Measurements from ENCODE around the gene ABCG2. TPM values are rescaled to one million over a fixed set of nuclear protein-coding genes. Genes with fewer than 3 reads are reported as not detected.

The ABCG2 gene
- total and polyA plus RNA-seq, 2 of the 4 experiments (the other 2 are of a cell fraction): 0.50 to 1.1 TPM

DNA sequence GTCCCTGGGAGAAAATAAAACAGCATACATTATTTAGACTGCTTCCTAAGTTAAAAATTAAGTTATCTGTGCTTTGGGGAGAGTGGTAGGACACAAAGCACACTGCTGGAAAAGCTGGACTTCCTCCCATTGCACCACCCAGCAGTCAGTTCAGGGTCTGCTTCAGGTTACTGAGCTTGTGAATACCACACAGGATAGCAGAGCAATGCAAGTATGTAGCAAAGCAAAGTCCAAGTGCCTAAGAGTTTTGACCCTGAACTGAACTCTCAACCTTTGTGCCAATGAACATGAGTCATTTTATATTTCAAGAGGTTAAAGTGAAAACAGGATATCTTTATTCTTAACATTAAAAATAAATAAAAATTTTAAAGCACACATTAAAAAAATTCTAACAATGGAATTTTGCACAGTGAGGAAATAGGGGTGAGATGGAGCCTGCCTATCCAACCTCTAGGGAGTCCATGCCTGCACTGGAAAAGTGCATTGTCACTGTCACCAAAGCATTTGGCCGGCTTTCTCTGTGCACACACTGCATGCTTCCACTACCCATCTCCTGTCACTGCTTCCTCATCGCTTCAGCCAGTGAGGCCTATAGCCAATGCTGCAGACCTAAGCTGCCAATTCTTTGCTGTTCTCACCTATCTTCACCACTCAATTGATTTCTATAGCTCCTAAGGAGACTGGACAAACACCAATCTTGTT, 50.9 kb downstream of the ABCG2 start:
- DNase-seq: peak; percentile 9
- in situ Hi-C loops (cut with MboI; ENCODE audit: low sequenced_read_pairs): no loop called here
- H3K4me2 ChIP-seq (ENCODE audit: low read depth, low read length): no peak overlapping the region
- H2BK20ac ChIP-seq (ENCODE audit: low read depth, low read length): peak overlapping the region; percentile 82; the same call in 1 of the 2 replicates
- no peak overlapping the region for H2AFZ ChIP-seq (replicated peaks; ENCODE audit: low read length, poor library complexity)
- H3K27ac ChIP-seq (ENCODE audit: insufficient read depth, low read length): no peak overlapping the region
- H3K9me1 ChIP-seq (ENCODE audit: insufficient read depth, low read length): peaks cover 8% of the 10 kb centered on the region
- ChIA-PET CTCF (no interaction called here), POLR2A (ENCODE audit: unreplicated experiment) (no interaction called here)
- H4K5ac ChIP-seq (ENCODE audit: low read depth, low read length): peak overlapping the region; percentile 4; the same call in 1 of the 2 replicates
- H3K18ac ChIP-seq (ENCODE audit: low read depth, low read length): peak overlapping the region; percentile 27; the same call in 1 of the 2 replicates
- no peak overlapping the region for H3K56ac ChIP-seq (ENCODE audit: extremely low read depth, insufficient read depth, low read length)
- H3K4ac ChIP-seq (ENCODE audit: low read depth, low read length): peak overlapping the region; percentile 62
- H3K23ac ChIP-seq (ENCODE audit: low read depth, low read length): peak overlapping the region; percentile 68
- peaks cover 11% of the 10 kb centered on the region for H3K4me1 ChIP-seq (ENCODE audit: control insufficient read depth, insufficient read depth, low read length)
- H3K79me1 ChIP-seq (ENCODE audit: low read depth in 1 of 2, low read length in 2 of 2): no peaks in the 10 kb centered on the region
- no peaks in the 10 kb centered on the region for H3K9me3 ChIP-seq (ENCODE audit: control insufficient read depth, insufficient read depth, low read length)
- intact Hi-C loops (cut with micrococcal nuclease): no loop called here
- H2AK5ac ChIP-seq (ENCODE audit: low read depth, low read length): peak overlapping the region; percentile 86
- H4K8ac ChIP-seq (ENCODE audit: low read depth in 2 of 2, low read length in 2 of 2): peak overlapping the region in 1 of 2 experiments; percentile 30; a peak in 1 of 4 replicates
- 0 out of 2 replicates have a peak overlapping the region, but pooled peaks have one; percentile 29 for H4K91ac ChIP-seq (ENCODE audit: insufficient read depth, low read depth, low read length)
- TF ChIP-seq, protein P1, sequence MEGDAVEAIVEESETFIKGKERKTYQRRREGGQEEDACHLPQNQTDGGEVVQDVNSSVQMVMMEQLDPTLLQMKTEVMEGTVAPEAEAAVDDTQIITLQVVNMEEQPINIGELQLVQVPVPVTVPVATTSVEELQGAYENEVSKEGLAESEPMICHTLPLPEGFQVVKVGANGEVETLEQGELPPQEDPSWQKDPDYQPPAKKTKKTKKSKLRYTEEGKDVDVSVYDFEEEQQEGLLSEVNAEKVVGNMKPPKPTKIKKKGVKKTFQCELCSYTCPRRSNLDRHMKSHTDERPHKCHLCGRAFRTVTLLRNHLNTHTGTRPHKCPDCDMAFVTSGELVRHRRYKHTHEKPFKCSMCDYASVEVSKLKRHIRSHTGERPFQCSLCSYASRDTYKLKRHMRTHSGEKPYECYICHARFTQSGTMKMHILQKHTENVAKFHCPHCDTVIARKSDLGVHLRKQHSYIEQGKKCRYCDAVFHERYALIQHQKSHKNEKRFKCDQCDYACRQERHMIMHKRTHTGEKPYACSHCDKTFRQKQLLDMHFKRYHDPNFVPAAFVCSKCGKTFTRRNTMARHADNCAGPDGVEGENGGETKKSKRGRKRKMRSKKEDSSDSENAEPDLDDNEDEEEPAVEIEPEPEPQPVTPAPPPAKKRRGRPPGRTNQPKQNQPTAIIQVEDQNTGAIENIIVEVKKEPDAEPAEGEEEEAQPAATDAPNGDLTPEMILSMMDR (conservative IDR thresholded peaks at IDR 0.05; ENCODE audit: low read depth, low read length): no peak
- TF ChIP-seq RCOR1 (IDR thresholded peaks at IDR 0.05; ENCODE audit: insufficient replicate concordance, low read length) (no peak), RFX5 (IDR thresholded peaks at IDR 0.05; ENCODE audit: low read depth, low read length) (no peak), BHLHE40 (IDR thresholded peaks at IDR 0.05; ENCODE audit: low read depth, low read length) (no peak), FOS (IDR thresholded peaks at IDR 0.05; ENCODE audit: low read depth, low read length) (no peak), NFE2L2 (IDR thresholded peaks at IDR 0.05; ENCODE audit: low read depth, low read length) (0 out of 2 replicates have a peak, but pooled peaks have one; percentile 15)
- 83% methylated on average over 1 of the region's 2 CpGs; no CpG with 5 or more reads in 1 of the 2 experiments for WGBS, 2 experiments (ENCODE audit: extremely low coverage in 2 of 2, insufficient read length in 1 of 2)
- ATAC-seq (ENCODE audit: low read depth): peak; percentile 22; the same call in 1 of the 2 replicates
- H2BK5ac ChIP-seq (ENCODE audit: low read depth, low read length, poor library complexity, severe bottlenecking): no peak overlapping the region
- dilution Hi-C loops (cut with HindIII; ENCODE audit: low sequenced_read_pairs, unreplicated experiment): no loop called here
- H3K9ac ChIP-seq (ENCODE audit: low read depth, low read length): no peak overlapping the region
- 0 out of 3 replicates have a peak overlapping the region, but pooled peaks have one; percentile 25 for H2BK15ac ChIP-seq (ENCODE audit: low read depth, low read length)
- H3K27me3 ChIP-seq (ENCODE audit: control insufficient read depth, insufficient read depth, low read length): no peaks in the 10 kb centered on the region
- no peaks in the 10 kb centered on the region for H3K36me3 ChIP-seq (ENCODE audit: control insufficient read depth, insufficient read depth, low read length)
- no peaks in the 10 kb centered on the region for H4K20me1 ChIP-seq (ENCODE audit: insufficient read depth, low read length)
- BruUV-seq (replicated peaks): no TSS peak
- H3K4me3 ChIP-seq (ENCODE audit: insufficient read depth, low read depth, low read length): no peak overlapping the region
- peak overlapping the region; percentile 80; the same call in 1 of the 2 replicates for H3K14ac ChIP-seq (replicated peaks; ENCODE audit: low read depth, low read length)
- no peak overlapping the region; the same call in 1 of the 2 replicates for H2BK120ac ChIP-seq (ENCODE audit: low read depth, low read length)
- H2AK9ac ChIP-seq (replicated peaks; ENCODE audit: low read depth, low read length, poor library complexity): no peak overlapping the region

Data from IMR-90 (cell line).